ENCODE measurements around the gene ARID1A. TPM values are rescaled to one million over a fixed set of nuclear protein-coding genes. Genes with fewer than 3 reads are reported as not detected.

Gene ARID1A
- total and polyA plus RNA-seq, 9 of the 15 experiments (the other 6 are each of a cell fraction or from before 2014, with no cell fraction given): 8.3 to 88.3 (median 22.5) TPM

GRCh38 chr1:26744075-26744959 lies 48.5 kb downstream of the ARID1A start (continued):
- TF ChIP-seq ZNF407 (IDR thresholded peaks at IDR 0.05; ENCODE audit: low read depth): peak; percentile 88
- TF ChIP-seq SETDB1 (IDR thresholded peaks at IDR 0.05; ENCODE audit: low read length): peak; percentile 66
- TF ChIP-seq TFE3 (CRISPR knock-in tag; IDR thresholded peaks at IDR 0.05): no peak
- no peak for TF ChIP-seq GATAD2B (IDR thresholded peaks at IDR 0.05; ENCODE audit: borderline replicate concordance)
- 0 out of 2 replicates have a peak, but pooled peaks have one; percentile 49 for TF ChIP-seq SMAD3 (CRISPR knock-in tag; conservative IDR thresholded peaks at IDR 0.05)
- peak in 1 of 3 experiments; percentile 62; a peak in 1 of 6 replicates for TF ChIP-seq ZBTB11 (CRISPR knock-in tag; IDR thresholded peaks at IDR 0.05)
- TF ChIP-seq IRF2 (CRISPR knock-in tag; IDR thresholded peaks at IDR 0.05): no peak
- no peak for TF ChIP-seq KLF10 (CRISPR knock-in tag; IDR thresholded peaks at IDR 0.05)
- TF ChIP-seq ZBTB1 (CRISPR knock-in tag; IDR thresholded peaks at IDR 0.05; ENCODE audit: borderline replicate concordance, low read depth): no peak
- TF ChIP-seq POLR2H (tag; IDR thresholded peaks at IDR 0.05; ENCODE audit: low read depth): no peak
- TF ChIP-seq E2F1 (CRISPR knock-in tag; IDR thresholded peaks at IDR 0.05): no peak

All from K562 (cell line).